ENCODE data around the gene ADAMTS2. TPM values are rescaled to one million over a fixed set of nuclear protein-coding genes. Genes with fewer than 3 reads are reported as not detected.

ADAMTS2 gene
- total and polyA plus RNA-seq, 2 experiments from 2014 or later, result 1.6 to 8.1 TPM

DNA sequence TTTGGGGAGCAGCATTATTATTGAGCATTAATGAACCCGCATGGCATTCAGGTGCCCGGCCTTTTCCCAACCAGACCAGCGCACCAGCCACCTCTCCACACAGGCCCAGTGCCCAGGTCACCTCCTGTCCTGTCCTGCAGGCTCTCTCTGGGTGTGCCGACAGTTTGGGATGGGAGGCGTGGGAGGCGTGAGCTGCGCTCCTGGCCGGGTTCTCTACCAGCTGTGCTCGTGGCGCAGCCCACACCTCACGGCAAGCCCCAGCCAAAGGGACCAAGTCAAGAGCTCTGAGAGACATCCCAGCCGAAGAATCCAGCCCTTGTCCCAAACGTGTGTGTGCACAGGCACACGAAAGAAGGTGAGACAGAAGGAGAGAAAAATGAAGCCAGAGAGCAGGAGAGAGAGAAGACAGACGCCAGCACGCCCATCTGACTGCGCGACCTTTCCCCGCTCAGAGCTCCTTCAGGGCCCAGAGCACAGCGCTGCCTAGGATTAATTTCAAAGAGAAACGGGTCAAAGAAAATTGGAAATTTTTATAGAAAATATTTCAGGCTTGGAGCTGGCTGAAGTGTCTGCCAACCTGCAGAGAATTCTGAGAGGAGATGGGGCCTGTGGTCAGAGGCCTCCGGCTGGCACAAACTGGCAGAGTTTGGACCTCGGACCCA is 81.7 kb downstream of the ADAMTS2 start (continued):
- TF ChIP-seq, protein P1, sequence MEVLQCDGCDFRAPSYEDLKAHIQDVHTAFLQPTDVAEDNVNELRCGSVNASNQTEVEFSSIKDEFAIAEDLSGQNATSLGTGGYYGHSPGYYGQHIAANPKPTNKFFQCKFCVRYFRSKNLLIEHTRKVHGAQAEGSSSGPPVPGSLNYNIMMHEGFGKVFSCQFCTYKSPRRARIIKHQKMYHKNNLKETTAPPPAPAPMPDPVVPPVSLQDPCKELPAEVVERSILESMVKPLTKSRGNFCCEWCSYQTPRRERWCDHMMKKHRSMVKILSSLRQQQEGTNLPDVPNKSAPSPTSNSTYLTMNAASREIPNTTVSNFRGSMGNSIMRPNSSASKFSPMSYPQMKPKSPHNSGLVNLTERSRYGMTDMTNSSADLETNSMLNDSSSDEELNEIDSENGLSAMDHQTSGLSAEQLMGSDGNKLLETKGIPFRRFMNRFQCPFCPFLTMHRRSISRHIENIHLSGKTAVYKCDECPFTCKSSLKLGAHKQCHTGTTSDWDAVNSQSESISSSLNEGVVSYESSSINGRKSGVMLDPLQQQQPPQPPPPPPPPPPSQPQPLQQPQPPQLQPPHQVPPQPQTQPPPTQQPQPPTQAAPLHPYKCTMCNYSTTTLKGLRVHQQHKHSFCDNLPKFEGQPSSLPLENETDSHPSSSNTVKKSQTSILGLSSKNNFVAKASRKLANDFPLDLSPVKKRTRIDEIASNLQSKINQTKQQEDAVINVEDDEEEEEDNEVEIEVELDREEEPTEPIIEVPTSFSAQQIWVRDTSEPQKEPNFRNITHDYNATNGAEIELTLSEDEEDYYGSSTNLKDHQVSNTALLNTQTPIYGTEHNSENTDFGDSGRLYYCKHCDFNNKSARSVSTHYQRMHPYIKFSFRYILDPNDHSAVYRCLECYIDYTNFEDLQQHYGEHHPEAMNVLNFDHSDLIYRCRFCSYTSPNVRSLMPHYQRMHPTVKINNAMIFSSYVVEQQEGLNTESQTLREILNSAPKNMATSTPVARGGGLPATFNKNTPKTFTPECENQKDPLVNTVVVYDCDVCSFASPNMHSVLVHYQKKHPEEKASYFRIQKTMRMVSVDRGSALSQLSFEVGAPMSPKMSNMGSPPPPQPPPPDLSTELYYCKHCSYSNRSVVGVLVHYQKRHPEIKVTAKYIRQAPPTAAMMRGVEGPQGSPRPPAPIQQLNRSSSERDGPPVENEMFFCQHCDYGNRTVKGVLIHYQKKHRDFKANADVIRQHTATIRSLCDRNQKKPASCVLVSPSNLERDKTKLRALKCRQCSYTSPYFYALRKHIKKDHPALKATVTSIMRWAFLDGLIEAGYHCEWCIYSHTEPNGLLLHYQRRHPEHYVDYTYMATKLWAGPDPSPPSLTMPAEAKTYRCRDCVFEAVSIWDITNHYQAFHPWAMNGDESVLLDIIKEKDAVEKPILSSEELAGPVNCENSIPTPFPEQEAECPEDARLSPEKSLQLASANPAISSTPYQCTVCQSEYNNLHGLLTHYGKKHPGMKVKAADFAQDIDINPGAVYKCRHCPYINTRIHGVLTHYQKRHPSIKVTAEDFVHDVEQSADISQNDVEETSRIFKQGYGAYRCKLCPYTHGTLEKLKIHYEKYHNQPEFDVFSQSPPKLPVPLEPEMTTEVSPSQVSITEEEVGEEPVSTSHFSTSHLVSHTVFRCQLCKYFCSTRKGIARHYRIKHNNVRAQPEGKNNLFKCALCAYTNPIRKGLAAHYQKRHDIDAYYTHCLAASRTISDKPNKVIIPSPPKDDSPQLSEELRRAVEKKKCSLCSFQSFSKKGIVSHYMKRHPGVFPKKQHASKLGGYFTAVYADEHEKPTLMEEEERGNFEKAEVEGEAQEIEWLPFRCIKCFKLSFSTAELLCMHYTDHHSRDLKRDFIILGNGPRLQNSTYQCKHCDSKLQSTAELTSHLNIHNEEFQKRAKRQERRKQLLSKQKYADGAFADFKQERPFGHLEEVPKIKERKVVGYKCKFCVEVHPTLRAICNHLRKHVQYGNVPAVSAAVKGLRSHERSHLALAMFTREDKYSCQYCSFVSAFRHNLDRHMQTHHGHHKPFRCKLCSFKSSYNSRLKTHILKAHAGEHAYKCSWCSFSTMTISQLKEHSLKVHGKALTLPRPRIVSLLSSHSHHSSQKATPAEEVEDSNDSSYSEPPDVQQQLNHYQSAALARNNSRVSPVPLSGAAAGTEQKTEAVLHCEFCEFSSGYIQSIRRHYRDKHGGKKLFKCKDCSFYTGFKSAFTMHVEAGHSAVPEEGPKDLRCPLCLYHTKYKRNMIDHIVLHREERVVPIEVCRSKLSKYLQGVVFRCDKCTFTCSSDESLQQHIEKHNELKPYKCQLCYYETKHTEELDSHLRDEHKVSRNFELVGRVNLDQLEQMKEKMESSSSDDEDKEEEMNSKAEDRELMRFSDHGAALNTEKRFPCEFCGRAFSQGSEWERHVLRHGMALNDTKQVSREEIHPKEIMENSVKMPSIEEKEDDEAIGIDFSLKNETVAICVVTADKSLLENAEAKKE (CRISPR knock-in tag; IDR thresholded peaks at IDR 0.05), result no peak
- TF ChIP-seq CREB1 (CRISPR knock-in tag; IDR thresholded peaks at IDR 0.05; ENCODE audit: low read depth) (no peak), ZNF331 (CRISPR knock-in tag; IDR thresholded peaks at IDR 0.05; ENCODE audit: low read depth) (no peak), EZH2 (IDR thresholded peaks at IDR 0.05; ENCODE audit: low read depth, unreplicated experiment) (no peak), JUNB (IDR thresholded peaks at IDR 0.05; ENCODE audit: unreplicated experiment) (no peak), STAT1 (IDR thresholded peaks at IDR 0.05; ENCODE audit: unreplicated experiment) (no peak)
- TF ChIP-seq, protein P2, sequence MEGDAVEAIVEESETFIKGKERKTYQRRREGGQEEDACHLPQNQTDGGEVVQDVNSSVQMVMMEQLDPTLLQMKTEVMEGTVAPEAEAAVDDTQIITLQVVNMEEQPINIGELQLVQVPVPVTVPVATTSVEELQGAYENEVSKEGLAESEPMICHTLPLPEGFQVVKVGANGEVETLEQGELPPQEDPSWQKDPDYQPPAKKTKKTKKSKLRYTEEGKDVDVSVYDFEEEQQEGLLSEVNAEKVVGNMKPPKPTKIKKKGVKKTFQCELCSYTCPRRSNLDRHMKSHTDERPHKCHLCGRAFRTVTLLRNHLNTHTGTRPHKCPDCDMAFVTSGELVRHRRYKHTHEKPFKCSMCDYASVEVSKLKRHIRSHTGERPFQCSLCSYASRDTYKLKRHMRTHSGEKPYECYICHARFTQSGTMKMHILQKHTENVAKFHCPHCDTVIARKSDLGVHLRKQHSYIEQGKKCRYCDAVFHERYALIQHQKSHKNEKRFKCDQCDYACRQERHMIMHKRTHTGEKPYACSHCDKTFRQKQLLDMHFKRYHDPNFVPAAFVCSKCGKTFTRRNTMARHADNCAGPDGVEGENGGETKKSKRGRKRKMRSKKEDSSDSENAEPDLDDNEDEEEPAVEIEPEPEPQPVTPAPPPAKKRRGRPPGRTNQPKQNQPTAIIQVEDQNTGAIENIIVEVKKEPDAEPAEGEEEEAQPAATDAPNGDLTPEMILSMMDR (conservative IDR thresholded peaks at IDR 0.05; ENCODE audit: low read depth in 2 of 2), result no peak

Measured in GM23338 (cell line).